DOHH2 (cell line): ENCODE data around the gene HEPACAM2.

Experiments
- EZH2phosphoT487 ChIP-seq: fragments of 200-600 bp; sonication (generic); IDR thresholded peaks from 2 replicates; pipeline ENCODE4 v1.6.1; 2017; ENCODE audit warnings: borderline replicate concordance, mild to moderate bottlenecking, antibody characterized with exemption, low read length, moderate library complexity, mixed read lengths
- TF ChIP-seq, protein P1 (sequence below): fragments of 200-600 bp; sonication (generic); IDR thresholded peaks from one replicate; pipeline ENCODE4 v1.5.1; 2014; ENCODE audit warnings: antibody characterized with exemption, mild to moderate bottlenecking, low read depth, low read length; ENCODE audit not compliant: poor library complexity, severe bottlenecking

DNA sequence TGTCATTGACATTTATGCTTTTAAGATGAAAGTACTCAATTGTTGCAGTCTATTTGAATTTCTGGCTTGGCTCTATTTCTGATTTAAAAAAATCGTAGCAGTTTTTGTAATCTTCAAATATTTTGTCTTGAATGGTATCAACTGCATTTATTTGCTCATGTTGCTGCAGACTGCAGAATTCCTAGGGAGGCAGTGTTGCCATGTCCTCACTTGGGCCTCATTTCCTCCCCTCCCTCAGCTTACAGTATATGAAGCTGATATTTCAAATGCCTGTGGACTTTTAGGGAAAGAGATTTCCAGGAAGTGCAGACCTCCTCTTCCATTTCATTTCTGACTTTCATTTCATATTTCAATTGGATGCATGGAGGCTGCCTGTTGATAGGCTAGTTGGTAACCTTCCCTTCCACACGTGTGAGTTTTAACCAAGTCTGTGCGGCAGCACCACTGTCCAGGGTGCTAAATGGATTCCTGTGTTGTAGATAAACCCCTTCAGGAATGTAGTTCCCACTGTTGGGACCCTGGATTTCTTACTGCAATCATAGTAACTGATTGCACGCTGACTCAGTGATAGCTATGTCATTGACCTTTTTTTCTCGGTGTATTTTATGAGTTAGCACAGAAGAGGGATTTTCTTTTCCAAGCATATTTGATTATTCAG, 23.4 kb upstream of the HEPACAM2 start:
- TF ChIP-seq, protein P1, sequence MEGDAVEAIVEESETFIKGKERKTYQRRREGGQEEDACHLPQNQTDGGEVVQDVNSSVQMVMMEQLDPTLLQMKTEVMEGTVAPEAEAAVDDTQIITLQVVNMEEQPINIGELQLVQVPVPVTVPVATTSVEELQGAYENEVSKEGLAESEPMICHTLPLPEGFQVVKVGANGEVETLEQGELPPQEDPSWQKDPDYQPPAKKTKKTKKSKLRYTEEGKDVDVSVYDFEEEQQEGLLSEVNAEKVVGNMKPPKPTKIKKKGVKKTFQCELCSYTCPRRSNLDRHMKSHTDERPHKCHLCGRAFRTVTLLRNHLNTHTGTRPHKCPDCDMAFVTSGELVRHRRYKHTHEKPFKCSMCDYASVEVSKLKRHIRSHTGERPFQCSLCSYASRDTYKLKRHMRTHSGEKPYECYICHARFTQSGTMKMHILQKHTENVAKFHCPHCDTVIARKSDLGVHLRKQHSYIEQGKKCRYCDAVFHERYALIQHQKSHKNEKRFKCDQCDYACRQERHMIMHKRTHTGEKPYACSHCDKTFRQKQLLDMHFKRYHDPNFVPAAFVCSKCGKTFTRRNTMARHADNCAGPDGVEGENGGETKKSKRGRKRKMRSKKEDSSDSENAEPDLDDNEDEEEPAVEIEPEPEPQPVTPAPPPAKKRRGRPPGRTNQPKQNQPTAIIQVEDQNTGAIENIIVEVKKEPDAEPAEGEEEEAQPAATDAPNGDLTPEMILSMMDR, result no peak
- TF ChIP-seq EZH2phosphoT487, result no peak
